Brain microvascular endothelial cell (primary cell): ENCODE data around the gene LAMA4.

Source experiments
- DNase-seq: peaks from one replicate; pipeline ENCODE4 v3.0.0-alpha.2; 2020
- H3K27ac ChIP-seq: fragments of 250-450 bp; sonication (Bioruptor Pico); 2 replicates; pipeline ENCODE4 v1.5.1; 2020; ENCODE audit warnings: mild to moderate bottlenecking, moderate library complexity
- H3K27me3 ChIP-seq: fragments of 250-450 bp; sonication (Bioruptor Pico); replicated peaks from 2 replicates; pipeline ENCODE4 v1.5.1; 2020; ENCODE audit warnings: mild to moderate bottlenecking
- H3K36me3 ChIP-seq: fragments of 250-450 bp; sonication (Bioruptor Pico); replicated peaks from 2 replicates; pipeline ENCODE4 v1.5.1; 2020; ENCODE audit warnings: mild to moderate bottlenecking
- H3K4me3 ChIP-seq: 2 replicates; pipeline ENCODE4 v1.5.1; 2011; ENCODE audit warnings: low read depth, mild to moderate bottlenecking, control low read depth, low read length, moderate library complexity
- in situ Hi-C: cut with HindIII; loops from 2 replicates; pipeline ENCODE4 v1.10.0; 2017; ENCODE audit warnings: low sequenced_read_pairs, low pct_ligation_motif_present
- TF ChIP-seq, protein P1 (sequence below): IDR thresholded peaks from 2 replicates; pipeline ENCODE4 v1.5.1; 2011; ENCODE audit warnings: low read depth, mild to moderate bottlenecking, moderate library complexity, low read length, control low read depth, inconsistent platforms; ENCODE audit errors: missing control alignments

Gene LAMA4

DNA sequence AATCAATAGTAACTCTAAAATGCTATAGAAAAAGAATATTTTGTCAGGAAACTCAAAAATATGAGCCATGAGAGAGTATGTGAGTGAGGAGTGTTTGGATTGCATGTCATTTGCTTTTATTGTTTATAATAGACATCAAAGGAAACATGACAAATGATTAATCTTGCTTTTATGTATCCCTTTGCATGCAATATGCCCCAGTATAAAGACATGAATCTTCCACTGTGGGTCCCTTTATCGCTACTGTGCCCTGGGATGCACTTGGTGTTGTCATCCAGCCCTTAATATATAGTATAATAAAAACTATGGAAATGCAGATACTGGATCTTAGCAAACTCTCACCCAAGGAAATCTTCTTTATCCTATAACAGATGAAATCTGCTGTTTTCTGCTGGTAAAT lies 77.3 kb downstream of the LAMA4 start:
- no peak for DNase-seq
- Histone ChIP-seq H3K4me3 (no peak overlapping the region), H3K36me3 (peaks cover 46% of the 10 kb centered on the region), H3K27me3 (no peaks in the 10 kb centered on the region), H3K27ac (no peak overlapping the region)
- in situ Hi-C loops = no loop called here
- TF ChIP-seq, protein P1, sequence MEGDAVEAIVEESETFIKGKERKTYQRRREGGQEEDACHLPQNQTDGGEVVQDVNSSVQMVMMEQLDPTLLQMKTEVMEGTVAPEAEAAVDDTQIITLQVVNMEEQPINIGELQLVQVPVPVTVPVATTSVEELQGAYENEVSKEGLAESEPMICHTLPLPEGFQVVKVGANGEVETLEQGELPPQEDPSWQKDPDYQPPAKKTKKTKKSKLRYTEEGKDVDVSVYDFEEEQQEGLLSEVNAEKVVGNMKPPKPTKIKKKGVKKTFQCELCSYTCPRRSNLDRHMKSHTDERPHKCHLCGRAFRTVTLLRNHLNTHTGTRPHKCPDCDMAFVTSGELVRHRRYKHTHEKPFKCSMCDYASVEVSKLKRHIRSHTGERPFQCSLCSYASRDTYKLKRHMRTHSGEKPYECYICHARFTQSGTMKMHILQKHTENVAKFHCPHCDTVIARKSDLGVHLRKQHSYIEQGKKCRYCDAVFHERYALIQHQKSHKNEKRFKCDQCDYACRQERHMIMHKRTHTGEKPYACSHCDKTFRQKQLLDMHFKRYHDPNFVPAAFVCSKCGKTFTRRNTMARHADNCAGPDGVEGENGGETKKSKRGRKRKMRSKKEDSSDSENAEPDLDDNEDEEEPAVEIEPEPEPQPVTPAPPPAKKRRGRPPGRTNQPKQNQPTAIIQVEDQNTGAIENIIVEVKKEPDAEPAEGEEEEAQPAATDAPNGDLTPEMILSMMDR = no peak

GRCh38 chr6:112176175-112176574 lies 78.2 kb downstream of the LAMA4 start:
- peaks cover 52% of the 10 kb centered on the region for H3K36me3 ChIP-seq
- H3K27ac ChIP-seq = no peak overlapping the region
- H3K4me3 ChIP-seq = no peak overlapping the region
- DNase-seq = no peak
- TF ChIP-seq, protein P1 = no peak
- no peaks in the 10 kb centered on the region for H3K27me3 ChIP-seq
- in situ Hi-C loops = no loop called here

DNA sequence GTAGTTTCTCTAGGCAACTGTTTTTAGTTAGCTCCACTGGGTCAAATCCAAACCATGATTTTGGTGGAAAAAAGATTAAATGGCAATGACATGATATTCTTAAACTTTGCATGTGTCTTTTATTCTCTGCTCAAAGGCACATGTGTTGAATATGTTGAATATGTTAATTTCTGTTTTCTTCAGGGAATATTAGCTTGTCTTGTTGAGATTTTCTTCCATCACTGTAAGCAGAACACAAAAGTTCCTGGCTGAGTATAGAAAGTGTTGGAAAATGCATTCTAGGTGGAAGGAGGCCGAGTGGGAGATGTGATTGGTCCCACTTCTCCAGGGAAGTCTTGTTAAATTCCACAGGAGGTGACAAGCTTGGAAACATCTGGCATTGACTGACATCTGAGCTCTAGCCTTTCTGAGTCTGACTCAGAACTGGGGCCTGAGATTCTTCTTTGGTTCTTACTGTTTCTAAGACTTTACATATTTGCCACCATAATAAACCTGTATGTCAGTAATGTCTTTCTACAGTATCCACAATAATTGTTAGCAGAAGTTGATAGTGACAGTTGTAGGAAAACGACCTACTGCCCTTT lies 81.1 kb downstream of the LAMA4 start:
- in situ Hi-C loops = no loop called here
- H3K36me3 ChIP-seq = peaks cover 66% of the 10 kb centered on the region
- DNase-seq = no peak

DNA sequence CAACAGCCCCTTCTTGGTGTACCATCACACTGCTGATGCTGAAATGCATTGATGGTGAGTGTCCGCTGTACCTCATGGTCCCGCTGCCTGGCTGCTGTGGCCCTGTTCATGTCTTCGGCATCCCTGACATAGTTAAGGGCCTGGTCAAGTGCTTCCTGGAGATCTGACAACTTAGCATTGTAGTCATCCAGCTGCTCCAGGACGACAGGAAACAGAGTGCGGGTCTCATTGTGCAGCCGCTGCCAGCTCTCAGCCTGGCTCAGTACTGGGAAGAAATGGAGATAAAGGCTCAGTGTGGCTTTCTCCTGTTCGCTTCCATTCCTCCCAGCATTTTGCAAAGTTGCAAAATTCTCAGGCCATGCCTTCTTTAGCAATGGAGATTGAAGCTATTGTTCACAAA lies 81.8 kb downstream of the LAMA4 start:
- no peak for DNase-seq
- H3K27me3 ChIP-seq = no peaks in the 10 kb centered on the region
- in situ Hi-C loops = no loop called here
- H3K4me3 ChIP-seq = no peak overlapping the region
- H3K36me3 ChIP-seq = peaks cover 64% of the 10 kb centered on the region
- H3K27ac ChIP-seq = no peak overlapping the region
- TF ChIP-seq, protein P1 = no peak

More for the DNA sequence above, 81.1 kb downstream of the LAMA4 start:
- Histone ChIP-seq H3K4me3 (no peak overlapping the region), H3K27ac (no peak overlapping the region), H3K27me3 (no peaks in the 10 kb centered on the region)
- TF ChIP-seq, protein P1 = no peak

DNA sequence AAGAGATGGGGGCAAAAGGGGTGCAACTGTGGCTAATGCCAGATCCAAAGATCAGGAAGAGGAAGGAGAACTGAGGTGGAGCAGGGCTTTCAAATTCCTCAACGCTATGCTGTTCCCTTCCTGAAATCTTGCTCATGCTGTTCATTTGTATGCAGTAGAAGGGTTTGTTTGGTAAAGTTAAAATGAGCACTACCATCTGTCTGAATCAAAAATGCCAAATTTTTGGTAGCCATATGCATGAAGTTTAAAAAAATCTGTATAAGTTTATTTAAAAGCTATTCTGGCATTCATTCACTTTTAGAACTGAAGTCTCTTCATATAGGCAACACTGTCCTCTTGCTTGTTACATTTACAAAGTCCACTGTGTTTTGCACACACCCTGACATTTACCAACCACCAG lies 84.8 kb downstream of the LAMA4 start:
- no peak overlapping the region for H3K27ac ChIP-seq
- in situ Hi-C loops = no loop called here
- H3K4me3 ChIP-seq = no peak overlapping the region
- H3K36me3 ChIP-seq = peaks cover 78% of the 10 kb centered on the region
- H3K27me3 ChIP-seq = no peaks in the 10 kb centered on the region
- TF ChIP-seq, protein P1 = no peak
- DNase-seq = no peak
